ENCODE data around the gene GPR176.
A peak's percentile ranks its signal among the peaks of the same experiment; 100 is the strongest.

Gene GPR176

GRCh38 chr15:39889601-39890000, 30.5 kb downstream of the GPR176 start:
- TF ChIP-seq TEAD4 (IDR thresholded peaks at IDR 0.05) (no peak), EGR1 (IDR thresholded peaks at IDR 0.05) (no peak), USF1 (IDR thresholded peaks at IDR 0.05) (no peak), CEBPB (IDR thresholded peaks at IDR 0.05) (no peak), MAX (IDR thresholded peaks at IDR 0.05) (no peak), CREB1 (IDR thresholded peaks at IDR 0.05; ENCODE audit: low read depth) (no peak)

DNA sequence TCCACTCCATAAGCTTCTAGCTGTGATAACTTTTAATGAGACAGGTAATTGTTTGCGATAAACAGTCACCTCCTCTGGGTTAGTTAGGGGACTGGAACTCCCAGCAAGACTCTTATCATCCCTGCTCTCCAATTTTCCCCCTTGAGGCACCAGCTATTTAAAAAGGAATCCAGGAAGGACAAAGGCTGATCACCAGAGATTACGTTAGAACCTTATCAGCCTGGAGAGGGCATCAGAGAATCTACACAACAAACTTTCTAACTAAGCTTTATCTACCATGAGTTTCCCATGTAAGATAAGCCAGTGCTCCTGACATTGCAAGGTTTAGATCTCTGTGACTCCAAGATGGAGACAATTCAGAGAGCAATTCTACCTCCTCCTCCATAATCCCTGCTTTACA, 31.3 kb downstream of the GPR176 start:
- TF ChIP-seq, protein P1, sequence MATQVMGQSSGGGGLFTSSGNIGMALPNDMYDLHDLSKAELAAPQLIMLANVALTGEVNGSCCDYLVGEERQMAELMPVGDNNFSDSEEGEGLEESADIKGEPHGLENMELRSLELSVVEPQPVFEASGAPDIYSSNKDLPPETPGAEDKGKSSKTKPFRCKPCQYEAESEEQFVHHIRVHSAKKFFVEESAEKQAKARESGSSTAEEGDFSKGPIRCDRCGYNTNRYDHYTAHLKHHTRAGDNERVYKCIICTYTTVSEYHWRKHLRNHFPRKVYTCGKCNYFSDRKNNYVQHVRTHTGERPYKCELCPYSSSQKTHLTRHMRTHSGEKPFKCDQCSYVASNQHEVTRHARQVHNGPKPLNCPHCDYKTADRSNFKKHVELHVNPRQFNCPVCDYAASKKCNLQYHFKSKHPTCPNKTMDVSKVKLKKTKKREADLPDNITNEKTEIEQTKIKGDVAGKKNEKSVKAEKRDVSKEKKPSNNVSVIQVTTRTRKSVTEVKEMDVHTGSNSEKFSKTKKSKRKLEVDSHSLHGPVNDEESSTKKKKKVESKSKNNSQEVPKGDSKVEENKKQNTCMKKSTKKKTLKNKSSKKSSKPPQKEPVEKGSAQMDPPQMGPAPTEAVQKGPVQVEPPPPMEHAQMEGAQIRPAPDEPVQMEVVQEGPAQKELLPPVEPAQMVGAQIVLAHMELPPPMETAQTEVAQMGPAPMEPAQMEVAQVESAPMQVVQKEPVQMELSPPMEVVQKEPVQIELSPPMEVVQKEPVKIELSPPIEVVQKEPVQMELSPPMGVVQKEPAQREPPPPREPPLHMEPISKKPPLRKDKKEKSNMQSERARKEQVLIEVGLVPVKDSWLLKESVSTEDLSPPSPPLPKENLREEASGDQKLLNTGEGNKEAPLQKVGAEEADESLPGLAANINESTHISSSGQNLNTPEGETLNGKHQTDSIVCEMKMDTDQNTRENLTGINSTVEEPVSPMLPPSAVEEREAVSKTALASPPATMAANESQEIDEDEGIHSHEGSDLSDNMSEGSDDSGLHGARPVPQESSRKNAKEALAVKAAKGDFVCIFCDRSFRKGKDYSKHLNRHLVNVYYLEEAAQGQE (IDR thresholded peaks at IDR 0.05; ENCODE audit: low read depth), result no peak
- TF ChIP-seq TAF1 (IDR thresholded peaks at IDR 0.05; ENCODE audit: low read depth) (no peak), TEAD4 (IDR thresholded peaks at IDR 0.05) (no peak), CEBPB (IDR thresholded peaks at IDR 0.05) (no peak), EGR1 (IDR thresholded peaks at IDR 0.05) (no peak), CREB1 (IDR thresholded peaks at IDR 0.05; ENCODE audit: low read depth) (no peak), YY1 (IDR thresholded peaks at IDR 0.05; ENCODE audit: low read depth) (no peak), RAD21 (IDR thresholded peaks at IDR 0.05; ENCODE audit: low read depth) (no peak), NFIC (IDR thresholded peaks at IDR 0.05) (no peak), USF1 (IDR thresholded peaks at IDR 0.05) (no peak), MAX (IDR thresholded peaks at IDR 0.05) (no peak), FOXM1 (IDR thresholded peaks at IDR 0.05; ENCODE audit: borderline replicate concordance, low read depth) (no peak), EP300 (IDR thresholded peaks at IDR 0.05; ENCODE audit: borderline replicate concordance) (no peak), ZBTB7A (IDR thresholded peaks at IDR 0.05; ENCODE audit: low read depth) (no peak)

DNA sequence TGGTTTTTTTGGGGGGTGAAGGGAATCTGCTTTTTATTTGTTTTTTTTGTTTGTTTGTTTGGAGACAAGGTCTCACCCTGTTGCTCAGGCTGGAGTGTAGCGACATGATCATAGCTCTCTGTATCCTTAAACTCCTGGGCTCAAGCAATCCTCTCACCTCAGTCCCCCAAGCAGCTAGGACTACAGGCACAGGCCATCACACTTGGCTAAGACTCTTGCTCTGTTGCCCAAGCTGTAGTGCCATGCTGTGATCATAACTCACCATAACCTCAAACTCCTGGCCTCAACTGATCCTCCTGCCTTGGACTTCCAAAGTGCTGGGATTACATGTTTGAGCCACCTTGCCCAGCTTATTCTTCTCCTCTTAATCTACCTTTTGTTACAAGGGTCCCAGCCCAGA, 31.8 kb downstream of the GPR176 start:
- TF ChIP-seq MAX (IDR thresholded peaks at IDR 0.05), result no peak
- TF ChIP-seq NFIC (IDR thresholded peaks at IDR 0.05), result no peak
- no peak for TF ChIP-seq EGR1 (IDR thresholded peaks at IDR 0.05)
- no peak for TF ChIP-seq TAF1 (IDR thresholded peaks at IDR 0.05; ENCODE audit: low read depth)
- no peak for TF ChIP-seq RAD21 (IDR thresholded peaks at IDR 0.05; ENCODE audit: low read depth)
- no peak for TF ChIP-seq EP300 (IDR thresholded peaks at IDR 0.05; ENCODE audit: borderline replicate concordance)
- TF ChIP-seq CEBPB (IDR thresholded peaks at IDR 0.05), result no peak
- TF ChIP-seq YY1 (IDR thresholded peaks at IDR 0.05; ENCODE audit: low read depth), result no peak
- TF ChIP-seq ZBTB7A (IDR thresholded peaks at IDR 0.05; ENCODE audit: low read depth), result no peak
- no peak for TF ChIP-seq FOXM1 (IDR thresholded peaks at IDR 0.05; ENCODE audit: borderline replicate concordance, low read depth)
- no peak for TF ChIP-seq TCF12 (IDR thresholded peaks at IDR 0.05; ENCODE audit: low read depth)
- TF ChIP-seq TEAD4 (IDR thresholded peaks at IDR 0.05), result no peak
- no peak for TF ChIP-seq CREB1 (IDR thresholded peaks at IDR 0.05; ENCODE audit: low read depth)
- TF ChIP-seq USF1 (IDR thresholded peaks at IDR 0.05), result no peak
- TF ChIP-seq, protein P1 (IDR thresholded peaks at IDR 0.05; ENCODE audit: low read depth), result no peak

DNA sequence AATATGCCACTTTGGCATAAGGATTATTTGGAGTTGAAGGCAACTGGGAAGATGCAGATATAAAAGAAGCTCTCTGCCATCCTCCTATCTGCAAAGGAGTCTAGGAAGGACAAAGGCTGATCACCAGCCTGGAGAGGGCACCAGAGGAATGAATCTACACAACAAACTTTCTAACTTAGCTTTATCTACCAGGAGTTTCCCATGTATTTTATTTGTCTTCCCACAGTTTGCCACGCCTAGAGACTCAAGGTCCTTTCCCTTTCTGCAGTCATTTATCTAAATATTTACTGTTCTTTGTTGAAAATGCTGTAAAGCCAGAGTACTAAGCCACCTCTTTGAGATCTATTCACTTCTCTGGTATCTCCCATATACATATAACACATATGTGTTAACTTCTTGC, 32.2 kb downstream of the GPR176 start:
- TF ChIP-seq RAD21 (IDR thresholded peaks at IDR 0.05; ENCODE audit: low read depth) (peak; percentile 43), NFIC (IDR thresholded peaks at IDR 0.05) (no peak)

- TF ChIP-seq ZBTB7A (IDR thresholded peaks at IDR 0.05; ENCODE audit: low read depth) (no peak), YY1 (IDR thresholded peaks at IDR 0.05; ENCODE audit: low read depth) (no peak), EP300 (IDR thresholded peaks at IDR 0.05; ENCODE audit: borderline replicate concordance) (peak; percentile 13; the same call in 1 of the 2 replicates), TEAD4 (IDR thresholded peaks at IDR 0.05) (peak; percentile 24; the same call in 1 of the 2 replicates)
Observed at GRCh38 chr15:39887211-39887610, 32.9 kb downstream of the GPR176 start.

- TF ChIP-seq FOXM1 (IDR thresholded peaks at IDR 0.05; ENCODE audit: borderline replicate concordance, low read depth) (no peak), TEAD4 (IDR thresholded peaks at IDR 0.05) (no peak), MAX (IDR thresholded peaks at IDR 0.05) (no peak), NFIC (IDR thresholded peaks at IDR 0.05) (no peak), USF1 (IDR thresholded peaks at IDR 0.05) (no peak), CEBPB (IDR thresholded peaks at IDR 0.05) (no peak), TCF12 (IDR thresholded peaks at IDR 0.05; ENCODE audit: low read depth) (no peak), RAD21 (IDR thresholded peaks at IDR 0.05; ENCODE audit: low read depth) (no peak), TAF1 (IDR thresholded peaks at IDR 0.05; ENCODE audit: low read depth) (no peak), ZBTB7A (IDR thresholded peaks at IDR 0.05; ENCODE audit: low read depth) (no peak), YY1 (IDR thresholded peaks at IDR 0.05; ENCODE audit: low read depth) (no peak), CREB1 (IDR thresholded peaks at IDR 0.05; ENCODE audit: low read depth) (no peak), EGR1 (IDR thresholded peaks at IDR 0.05) (no peak), EP300 (IDR thresholded peaks at IDR 0.05; ENCODE audit: borderline replicate concordance) (no peak)
- TF ChIP-seq, protein P1 (IDR thresholded peaks at IDR 0.05; ENCODE audit: low read depth), result no peak
Observed at GRCh38 chr15:39886418-39886817, 33.6 kb downstream of the GPR176 start.

Measured in Ishikawa (cell line).